ENCODE measurements around the gene TRIM31. TPM values are rescaled to one million over a fixed set of nuclear protein-coding genes. Genes with fewer than 3 reads are reported as not detected.
A peak's percentile ranks its signal among the peaks of the same experiment; 100 is the strongest.
"Not testable (repeated sequence)": the region's sequence is repeated elsewhere in the genome, so short reads cannot be mapped to it uniquely, and the experiment has no call there.

TRIM31 gene
- total RNA-seq, 2 donors from 2014 or later = not detected

- no peaks in the 10 kb centered on the region for H3K36me3 Mint-ChIP-seq (ENCODE audit: low read depth)
- H3K27me3 Mint-ChIP-seq = peaks cover 31% of the 10 kb centered on the region
- no peak overlapping the region for H3K27ac Mint-ChIP-seq
- H3K4me3 Mint-ChIP-seq = no peak overlapping the region
- peaks cover 7% of the 10 kb centered on the region for H3K4me1 Mint-ChIP-seq
- no peak for ATAC-seq (replicated peaks)
- H3K9me3 Mint-ChIP-seq = no peaks in the 10 kb centered on the region
These were observed 22.3 kb upstream of the TRIM31 start for GRCh38 chr6:30135147-30135546.

GRCh38 chr6:30131947-30132497 lies 19.1 kb upstream of the TRIM31 start:
- Mint-ChIP-seq H3K4me3 (no peak overlapping the region), H3K27me3 (peaks cover 44% of the 10 kb centered on the region), H3K27ac (no peak overlapping the region), H3K4me1 (peaks cover 7% of the 10 kb centered on the region), H3K36me3 (ENCODE audit: low read depth) (no peaks in the 10 kb centered on the region), H3K9me3 (no peaks in the 10 kb centered on the region)
- no peak for ATAC-seq (replicated peaks)

- peak overlapping the region; percentile 2 for H3K4me3 Mint-ChIP-seq
- H3K27me3 Mint-ChIP-seq = peaks cover 47% of the 10 kb centered on the region
- H3K36me3 Mint-ChIP-seq (ENCODE audit: low read depth) = no peaks in the 10 kb centered on the region
- peak; percentile 86 for ATAC-seq (replicated peaks)
- peaks cover 7% of the 10 kb centered on the region for H3K4me1 Mint-ChIP-seq
- H3K9me3 Mint-ChIP-seq = no peaks in the 10 kb centered on the region
- peak overlapping the region; percentile 2 for H3K27ac Mint-ChIP-seq
These were observed 18.3 kb upstream of the TRIM31 start for GRCh38 chr6:30130887-30131862.

- no peak for ATAC-seq (replicated peaks)
- Mint-ChIP-seq H3K36me3 (ENCODE audit: low read depth) (no peaks in the 10 kb centered on the region), H3K4me3 (no peak overlapping the region)
These were observed 17.3 kb upstream of the TRIM31 start for GRCh38 chr6:30130179-30130679.

GRCh38 chr6:30129265-30130178 lies 16.6 kb upstream of the TRIM31 start:
- no peak overlapping the region for H3K4me3 Mint-ChIP-seq
- no peaks in the 10 kb centered on the region for H3K9me3 Mint-ChIP-seq
- H3K27me3 Mint-ChIP-seq = peaks cover 47% of the 10 kb centered on the region
- H3K27ac Mint-ChIP-seq = no peak overlapping the region
- peak; percentile 78 for ATAC-seq (replicated peaks)
- no peaks in the 10 kb centered on the region for H3K36me3 Mint-ChIP-seq (ENCODE audit: low read depth)
- H3K4me1 Mint-ChIP-seq = peaks cover 7% of the 10 kb centered on the region

More at GRCh38 chr6:30130179-30130679, 17.3 kb upstream of the TRIM31 start:
- Mint-ChIP-seq H3K9me3 (no peaks in the 10 kb centered on the region), H3K27ac (no peak overlapping the region), H3K27me3 (peaks cover 46% of the 10 kb centered on the region), H3K4me1 (peaks cover 7% of the 10 kb centered on the region)

GRCh38 chr6:30127238-30128093 lies 14.6 kb upstream of the TRIM31 start:
- Mint-ChIP-seq H3K9me3 (no peaks in the 10 kb centered on the region), H3K36me3 (ENCODE audit: low read depth) (no peaks in the 10 kb centered on the region), H3K4me1 (peaks cover 7% of the 10 kb centered on the region), H3K27ac (no peak overlapping the region), H3K4me3 (no peak overlapping the region), H3K27me3 (peaks cover 42% of the 10 kb centered on the region)
- ATAC-seq (replicated peaks) = no peak

- peaks cover 26% of the 10 kb centered on the region for H3K27me3 Mint-ChIP-seq
- H3K4me3 Mint-ChIP-seq = no peak overlapping the region
These were observed 9.6 kb upstream of the TRIM31 start for GRCh38 chr6:30122515-30122914.

GRCh38 chr6:30121446-30122366 lies 8.8 kb upstream of the TRIM31 start:
- no peak overlapping the region for H3K27ac Mint-ChIP-seq

More at GRCh38 chr6:30122515-30122914, 9.6 kb upstream of the TRIM31 start:
- Mint-ChIP-seq H3K4me1 (no peaks in the 10 kb centered on the region), H3K27ac (no peak overlapping the region), H3K36me3 (ENCODE audit: low read depth) (no peaks in the 10 kb centered on the region), H3K9me3 (no peaks in the 10 kb centered on the region)
- ATAC-seq (replicated peaks) = no peak

GRCh38 chr6:30118691-30119090 lies 5.8 kb upstream of the TRIM31 start:
- not testable (repeated sequence) for H3K4me1 Mint-ChIP-seq; ATAC-seq (replicated peaks); H3K27ac Mint-ChIP-seq; H3K9me3 Mint-ChIP-seq; H3K4me3 Mint-ChIP-seq; H3K36me3 Mint-ChIP-seq (ENCODE audit: low read depth)
- H3K27me3 Mint-ChIP-seq = peaks cover 20% of the 10 kb centered on the region

More at GRCh38 chr6:30121446-30122366, 8.8 kb upstream of the TRIM31 start:
- no peak overlapping the region for H3K4me3 Mint-ChIP-seq
- no peaks in the 10 kb centered on the region for H3K9me3 Mint-ChIP-seq
- peaks cover 23% of the 10 kb centered on the region for H3K27me3 Mint-ChIP-seq
- no peak for ATAC-seq (replicated peaks)
- no peaks in the 10 kb centered on the region for H3K36me3 Mint-ChIP-seq (ENCODE audit: low read depth)
- H3K4me1 Mint-ChIP-seq = no peaks in the 10 kb centered on the region

- Mint-ChIP-seq H3K36me3 (ENCODE audit: low read depth) (no peaks in the 10 kb centered on the region), H3K9me3 (no peaks in the 10 kb centered on the region), H3K4me1 (peaks cover 6% of the 10 kb centered on the region), H3K27ac (no peak overlapping the region), H3K4me3 (no peak overlapping the region), H3K27me3 (peaks cover 24% of the 10 kb centered on the region)
- no peak for ATAC-seq (replicated peaks)
These were observed 3.8 kb upstream of the TRIM31 start for GRCh38 chr6:30116724-30117123.

- Mint-ChIP-seq H3K27ac (no peak overlapping the region), H3K4me3 (no peak overlapping the region), H3K27me3 (peaks cover 38% of the 10 kb centered on the region), H3K36me3 (ENCODE audit: low read depth) (no peaks in the 10 kb centered on the region), H3K9me3 (no peaks in the 10 kb centered on the region), H3K4me1 (peaks cover 6% of the 10 kb centered on the region)
- ATAC-seq (replicated peaks) = no peak
These were observed 951 bp upstream of the TRIM31 start for GRCh38 chr6:30113841-30114240.

GRCh38 chr6:30112402-30112994 lies 392 bp downstream of the TRIM31 start:
- ATAC-seq (replicated peaks) = no peak
- peaks cover 49% of the 10 kb centered on the region for H3K27me3 Mint-ChIP-seq
- H3K27ac Mint-ChIP-seq = no peak overlapping the region
- H3K4me3 Mint-ChIP-seq = no peak overlapping the region
- H3K9me3 Mint-ChIP-seq = no peaks in the 10 kb centered on the region
- H3K4me1 Mint-ChIP-seq = peaks cover 6% of the 10 kb centered on the region
- no peaks in the 10 kb centered on the region for H3K36me3 Mint-ChIP-seq (ENCODE audit: low read depth)

Measured in activated T-helper 17 cell treated with anti-CD3 and anti-CD28 coated beads, Interleukin-2, amount 50 U/mL, for 72 hours (primary cell).